Stimulated activated CD8-positive, alpha-beta memory T cell treated with anti-CD3 and anti-CD28 coated beads, Interleukin-4, amount 100 ng/mL, for 48 hours (primary cell): ENCODE measurements around the gene TBCD.
A peak's percentile ranks its signal among the peaks of the same experiment; 100 is the strongest.

Source experiments
- DNase-seq: peaks from one replicate; pipeline ENCODE4 v3.0.0-alpha.2; 2020

TBCD gene

GRCh38 chr17:82835766-82836512 lies 84.1 kb downstream of the TBCD start:
- DNase-seq: no peak

- no peak for DNase-seq
These were observed 85.0 kb downstream of the TBCD start for GRCh38 chr17:82836823-82837357.

GRCh38 chr17:82837586-82838320 lies 85.9 kb downstream of the TBCD start:
- DNase-seq: no peak

GRCh38 chr17:82838386-82839063 lies 86.7 kb downstream of the TBCD start:
- no peak for DNase-seq

- DNase-seq: no peak
These were observed 87.9 kb downstream of the TBCD start, which contains the start of gene ZNF750 for GRCh38 chr17:82839617-82840292. Gene ZNF750, minus strand, starts transcription at chr17:82840022. Its CDS starts 7,568 bp downstream, at chr17:82832454.

- no peak for DNase-seq
These were observed 88.6 kb downstream of the TBCD start for GRCh38 chr17:82840431-82840831.

GRCh38 chr17:82841921-82842596 lies 90.2 kb downstream of the TBCD start:
- no peak for DNase-seq

GRCh38 chr17:82843904-82844680 lies 92.2 kb downstream of the TBCD start:
- no peak for DNase-seq

- DNase-seq: no peak
These were observed 92.9 kb downstream of the TBCD start for GRCh38 chr17:82844796-82845162.

- no peak for DNase-seq
These were observed 93.4 kb downstream of the TBCD start for GRCh38 chr17:82845163-82845807.

- no peak for DNase-seq
These were observed 94.3 kb downstream of the TBCD start for GRCh38 chr17:82846061-82846691.

- DNase-seq: peak; percentile 62
These were observed 96.2 kb downstream of the TBCD start for GRCh38 chr17:82848022-82848592.

- no peak for DNase-seq
These were observed 97.4 kb downstream of the TBCD start for GRCh38 chr17:82849076-82849945.

GRCh38 chr17:82851381-82851780 lies 99.5 kb downstream of the TBCD start:
- DNase-seq: no peak

GRCh38 chr17:82854226-82854625 lies 102.4 kb downstream of the TBCD start:
- no peak for DNase-seq

- no peak for DNase-seq
These were observed 104.5 kb downstream of the TBCD start for GRCh38 chr17:82856361-82856760.

GRCh38 chr17:82858376-82859126 lies 106.7 kb downstream of the TBCD start:
- no peak for DNase-seq
